ENCODE measurements around the gene PAX5.
"Not testable (repeated sequence)": the region's sequence is repeated elsewhere in the genome, so short reads cannot be mapped to it uniquely, and the experiment has no call there.

PAX5 gene

GRCh38 chr9:36871606-36872005 lies 162.5 kb downstream of the PAX5 start:
- DNase-seq, result no peak

- DNase-seq, result no peak
Measured at GRCh38 chr9:36870960-36871359, 163.1 kb downstream of the PAX5 start.

GRCh38 chr9:36869605-36870004 lies 164.5 kb downstream of the PAX5 start:
- not testable (repeated sequence) for DNase-seq

GRCh38 chr9:36868586-36869282 lies 165.3 kb downstream of the PAX5 start:
- no peak for DNase-seq

GRCh38 chr9:36867672-36868471 lies 166.2 kb downstream of the PAX5 start:
- peak; percentile 95 for DNase-seq

GRCh38 chr9:36867241-36867640 lies 166.8 kb downstream of the PAX5 start:
- DNase-seq, result no peak

GRCh38 chr9:36866840-36867239 lies 167.2 kb downstream of the PAX5 start:
- no peak for DNase-seq

- no peak for DNase-seq
Measured at GRCh38 chr9:36865731-36866635, 168.1 kb downstream of the PAX5 start.

GRCh38 chr9:36864491-36865410 lies 169.3 kb downstream of the PAX5 start:
- DNase-seq, result no peak

GRCh38 chr9:36862206-36863145 lies 171.6 kb downstream of the PAX5 start:
- no peak for DNase-seq

- no peak for DNase-seq
Measured at GRCh38 chr9:36861528-36862205, 172.4 kb downstream of the PAX5 start.

- no peak for DNase-seq
Measured at GRCh38 chr9:36858805-36859375, 175.2 kb downstream of the PAX5 start.

GRCh38 chr9:36855448-36856315 lies 178.4 kb downstream of the PAX5 start:
- peak; percentile 46 for DNase-seq

- no peak for DNase-seq
Measured at GRCh38 chr9:36854751-36855150, 179.3 kb downstream of the PAX5 start.

- DNase-seq, result no peak
Measured at GRCh38 chr9:36854034-36854433, 180.0 kb downstream of the PAX5 start.

- DNase-seq, result no peak
Measured at GRCh38 chr9:36853233-36853632, 180.8 kb downstream of the PAX5 start.

- no peak for DNase-seq
Measured at GRCh38 chr9:36849943-36850342, 184.1 kb downstream of the PAX5 start.

GRCh38 chr9:36848946-36849345 lies 185.1 kb downstream of the PAX5 start:
- DNase-seq, result no peak

Measured in NCI-H748 treated with DMSO at 0.1 percent for 48 hours (cell line).